ENCODE results near the gene PPARGC1A.

DNA sequence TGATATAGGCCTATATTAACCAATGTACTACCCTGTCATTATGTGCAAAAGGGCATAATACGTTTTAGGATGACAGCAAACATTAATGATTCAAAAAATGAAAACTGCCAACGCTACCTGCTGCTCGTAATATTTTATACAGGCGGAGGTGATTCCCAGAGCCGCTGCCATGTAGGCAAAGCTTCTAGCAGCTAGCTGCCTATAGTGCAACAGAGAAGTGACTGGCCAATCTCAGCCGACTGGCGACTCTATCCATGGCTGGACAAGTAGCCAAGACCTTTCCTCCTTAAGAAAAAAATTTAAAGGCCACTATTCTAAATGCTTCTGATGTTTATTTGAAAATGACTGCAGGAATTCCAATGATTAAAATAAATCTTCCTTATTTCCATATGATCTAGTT lies 1.9 kb downstream of the PPARGC1A start:
- TF ChIP-seq CTCF (IDR thresholded peaks at IDR 0.05) (no peak), ZFX (IDR thresholded peaks at IDR 0.05; ENCODE audit: borderline replicate concordance) (no peak)

Data from 22Rv1 (cell line).